Gastrocnemius medialis (tissue), 4 donors: ENCODE data around the gene ZMYND8. TPM values are rescaled to one million over a fixed set of nuclear protein-coding genes. Genes with fewer than 3 reads are reported as not detected.
"Not testable (repeated sequence)": the region's sequence is repeated elsewhere in the genome, so short reads cannot be mapped to it uniquely, and the experiment has no call there.

Source experiments
- ATAC-seq, 2 donors: fragments of 150-250 bp; one replicate each; pipeline ENCODE4 v1.9.1; 2016
- DNase-seq, 2 donors: peaks; one replicate each; pipeline ENCODE4 v3.0.0-alpha.2; 2019
- H3K27ac ChIP-seq, 4 donors: fragments of 200-600 bp; sonication (generic); 1 replicate in 1 of 4; 2 replicates in 3 of 4; pipeline ENCODE4 v1.5.1; 2016 to 2018; ENCODE audit warnings: mild to moderate bottlenecking in 2 of 4, moderate library complexity in 1 of 4
- H3K27me3 ChIP-seq, 3 donors: fragments of 200-600 bp; sonication (generic) in 2 of 3; 1 replicate in 1 of 3; 2 replicates in 2 of 3; pipeline versions ENCODE4 v1.5.1 to v1.6.0; 2016 to 2019; ENCODE audit warnings: mild to moderate bottlenecking in 1 of 3, moderate library complexity in 1 of 3
- H3K36me3 ChIP-seq, 2 donors: fragments of 200-600 bp; sonication (generic) in 1 of 2; one replicate each; pipeline ENCODE4 v1.5.1; 2017 to 2018
- H3K4me1 ChIP-seq, 2 donors: fragments of 200-600 bp; sonication (generic) in 1 of 2; one replicate each; pipeline ENCODE4 v1.5.1; 2016 to 2017; ENCODE audit warnings: mild to moderate bottlenecking in 2 of 2
- H3K4me3 ChIP-seq, 4 donors: fragments of 200-600 bp; sonication (generic) in 3 of 4; 1 replicate in 1 of 4; 2 replicates in 3 of 4; pipeline ENCODE4 v1.5.1; 2016 to 2019; ENCODE audit warnings: mild to moderate bottlenecking in 2 of 4
- H3K9me3 ChIP-seq, 3 donors: fragments of 200-600 bp; sonication (generic) in 2 of 3; 1 replicate in 1 of 3; 2 replicates in 2 of 3; pipeline ENCODE4 v1.5.1; 2016 to 2019
- POLR2A ChIP-seq, 2 donors: fragments of 450-650 bp; IDR thresholded peaks; one replicate each; pipeline ENCODE4 v1.6.1; 2017; ENCODE audit warnings: antibody characterized with exemption in 2 of 2, mild to moderate bottlenecking in 2 of 2, moderate library complexity in 2 of 2
- in situ Hi-C, 4 donors: fragments of 200-750 bp; cut with MboI; loops; one replicate each; pipeline versions ENCODE4 v1.15.0 to v1.8.0; 2017; ENCODE audit warnings: low sequenced_read_pairs in 4 of 4
- intact Hi-C: fragments of 100-400 bp; cut with DNase I; formaldehyde crosslinking; loops from one replicate; pipeline ENCODE4 v1.15.1; 2023; ENCODE audit warnings: low total_unique reads
- total RNA-seq, 4 donors: library from RNA; depleted of rRNA; stranded (reverse); fragments of >200 nt; gene quantifications; one replicate each; pipeline versions ENCODE4 v1.1.0 to v1.2.3, GENCODE V29; 2016
- TF ChIP-seq, protein P1 (sequence below), 5 experiments: fragments of 450-650 bp in 3 of 5; fragments of 200-600 bp in 2 of 5; sonication (generic) in 2 of 5; IDR thresholded peaks in 4 of 5; conservative IDR thresholded peaks in 1 of 5; 1 replicate in 4 of 5; 2 replicates in 1 of 5; pipeline ENCODE4 v1.5.1; 2016 to 2019; ENCODE audit warnings: antibody characterized with exemption in 5 of 5, mild to moderate bottlenecking in 3 of 5, moderate library complexity in 3 of 5

ZMYND8 gene
- total RNA-seq, 4 donors from 2014 or later = 15.1 to 32.2 (median 19.7) TPM

DNA sequence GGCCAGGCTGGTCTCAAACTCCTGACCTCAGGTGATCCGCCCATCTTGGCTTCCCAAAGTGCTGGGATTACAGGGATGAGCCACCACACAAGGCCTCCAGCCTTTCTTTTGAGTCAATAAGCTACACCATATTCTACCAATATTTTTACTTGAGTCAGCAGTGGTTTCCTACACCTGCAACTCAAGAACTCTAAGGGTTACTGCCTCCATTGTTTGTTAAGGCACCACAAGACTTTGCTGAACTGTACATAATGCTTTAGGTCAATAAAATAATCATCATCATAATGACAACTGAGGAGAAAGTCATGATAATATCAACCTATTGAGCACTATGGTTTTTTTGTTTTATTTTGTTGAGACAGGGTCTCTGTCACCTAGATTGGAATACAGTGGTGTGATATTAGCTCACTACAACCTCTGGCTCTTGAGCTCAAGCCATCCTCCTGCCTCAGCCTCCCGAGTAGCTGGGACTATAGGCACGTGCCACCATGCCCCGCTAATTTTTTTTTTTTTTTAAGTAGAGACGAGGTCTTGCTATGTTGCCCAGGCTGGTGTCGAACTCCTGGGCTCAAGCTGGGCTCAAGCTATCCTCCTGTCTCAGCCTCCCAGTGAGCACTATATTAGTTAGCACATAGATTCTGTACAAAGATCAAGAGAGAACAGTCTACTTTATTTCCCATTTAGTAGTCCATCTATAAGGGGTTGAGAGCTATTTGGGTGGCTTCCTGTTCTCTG lies 34.9 kb upstream of the ZMYND8 start:
- no peaks in the 10 kb centered on the region for H3K27me3 ChIP-seq
- TF ChIP-seq, protein P1, sequence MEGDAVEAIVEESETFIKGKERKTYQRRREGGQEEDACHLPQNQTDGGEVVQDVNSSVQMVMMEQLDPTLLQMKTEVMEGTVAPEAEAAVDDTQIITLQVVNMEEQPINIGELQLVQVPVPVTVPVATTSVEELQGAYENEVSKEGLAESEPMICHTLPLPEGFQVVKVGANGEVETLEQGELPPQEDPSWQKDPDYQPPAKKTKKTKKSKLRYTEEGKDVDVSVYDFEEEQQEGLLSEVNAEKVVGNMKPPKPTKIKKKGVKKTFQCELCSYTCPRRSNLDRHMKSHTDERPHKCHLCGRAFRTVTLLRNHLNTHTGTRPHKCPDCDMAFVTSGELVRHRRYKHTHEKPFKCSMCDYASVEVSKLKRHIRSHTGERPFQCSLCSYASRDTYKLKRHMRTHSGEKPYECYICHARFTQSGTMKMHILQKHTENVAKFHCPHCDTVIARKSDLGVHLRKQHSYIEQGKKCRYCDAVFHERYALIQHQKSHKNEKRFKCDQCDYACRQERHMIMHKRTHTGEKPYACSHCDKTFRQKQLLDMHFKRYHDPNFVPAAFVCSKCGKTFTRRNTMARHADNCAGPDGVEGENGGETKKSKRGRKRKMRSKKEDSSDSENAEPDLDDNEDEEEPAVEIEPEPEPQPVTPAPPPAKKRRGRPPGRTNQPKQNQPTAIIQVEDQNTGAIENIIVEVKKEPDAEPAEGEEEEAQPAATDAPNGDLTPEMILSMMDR (IDR thresholded peaks at IDR 0.05 in 4 of 5, conservative IDR thresholded peaks at IDR 0.05 in 1 of 5) = no peak
- no peak for TF ChIP-seq POLR2A (IDR thresholded peaks at IDR 0.05)
- H3K4me1 ChIP-seq = peaks cover 0 to 3% of the 10 kb centered on the region in 2 donors
- H3K36me3 ChIP-seq = no peaks in the 10 kb centered on the region
- in situ Hi-C loops (loop anchor here in 2 of 4 donors (10.0 to 25.0 kb wide), 3 partner anchors 221 to 629 kb away; no protein-coding TSS in a partner anchor), intact Hi-C loops (no loop called here)
- H3K4me3 ChIP-seq = no peak overlapping the region
- DNase-seq (no peak), ATAC-seq (no peak)
- H3K27ac ChIP-seq = peak overlapping the region in 3 of 4 donors; percentile 37 to 77 (median 56)
- no peaks in the 10 kb centered on the region for H3K9me3 ChIP-seq

DNA sequence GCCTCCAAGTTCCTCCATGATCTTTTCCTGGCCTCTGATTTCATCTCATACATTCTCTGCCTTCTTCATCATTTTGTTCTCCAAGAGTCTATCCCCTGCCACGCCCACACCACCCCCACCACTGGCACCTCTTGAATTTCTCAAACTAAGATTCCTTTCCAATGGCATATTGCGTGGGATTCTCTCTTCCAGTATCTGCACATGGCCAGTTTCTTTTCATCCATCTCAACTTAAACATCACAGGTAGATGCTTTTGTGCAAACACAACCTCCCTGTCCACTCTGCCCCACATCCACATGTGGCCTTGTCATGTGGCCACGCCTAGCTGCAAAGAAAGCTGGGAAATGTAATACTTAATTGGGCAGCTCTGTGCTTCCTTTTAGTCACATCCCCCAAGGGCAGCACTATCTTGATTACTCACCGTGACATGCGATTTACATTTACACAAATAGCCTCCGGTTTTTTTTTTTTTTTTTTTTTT lies 33.4 kb upstream of the ZMYND8 start:
- peak overlapping the region in 1 of 4 donors; percentile 10 for H3K27ac ChIP-seq
- H3K4me1 ChIP-seq = peaks cover 0 to 3% of the 10 kb centered on the region in 2 donors
- no peak for ATAC-seq
- intact Hi-C loops = loop anchor here (10.0 kb wide), 1 partner anchor 635 kb away; no protein-coding TSS in a partner anchor
- in situ Hi-C loops = loop anchor here (5.0 to 25.0 kb wide), 8 partner anchors 193 to 635 kb away; no protein-coding TSS in a partner anchor
- DNase-seq = no peak
- H3K9me3 ChIP-seq = no peaks in the 10 kb centered on the region
- no peaks in the 10 kb centered on the region for H3K36me3 ChIP-seq
- TF ChIP-seq, protein P1 (IDR thresholded peaks at IDR 0.05 in 4 of 5, conservative IDR thresholded peaks at IDR 0.05 in 1 of 5) = no peak
- TF ChIP-seq POLR2A (IDR thresholded peaks at IDR 0.05) = no peak
- H3K4me3 ChIP-seq = no peak overlapping the region
- no peaks in the 10 kb centered on the region for H3K27me3 ChIP-seq

DNA sequence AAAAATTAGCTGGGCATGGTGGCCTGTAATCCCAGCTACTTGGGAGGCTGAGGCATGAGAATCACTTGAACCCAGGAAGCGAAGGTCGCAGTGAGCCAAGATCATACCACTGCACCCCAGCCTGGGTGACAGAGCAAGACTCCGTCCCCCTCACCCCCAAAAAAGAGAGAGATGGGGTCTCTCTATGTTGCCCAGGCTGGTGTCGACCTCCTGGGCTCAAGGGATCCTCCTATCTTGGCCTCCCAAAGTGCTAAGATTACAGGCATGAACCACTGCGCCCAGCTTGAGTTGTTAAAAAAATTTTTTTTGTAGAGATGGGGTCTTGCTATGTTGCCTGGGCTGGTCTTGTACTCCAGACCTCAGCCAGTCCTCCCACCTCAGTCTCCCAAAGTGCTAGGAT lies 29.5 kb upstream of the ZMYND8 start:
- intact Hi-C loops = loop anchor here (2.0 to 10.0 kb wide), 3 partner anchors 189 to 631 kb away; no protein-coding TSS in a partner anchor
- not testable (repeated sequence) for H3K4me3 ChIP-seq, H3K27me3 ChIP-seq, ATAC-seq, DNase-seq, H3K36me3 ChIP-seq, H3K9me3 ChIP-seq
- Histone ChIP-seq H3K4me1 (peaks cover 2 to 10% of the 10 kb centered on the region in 2 donors), H3K27ac (peak overlapping the region in 3 of 4 donors; percentile 9 to 71 (median 43))
- in situ Hi-C loops = loop anchor here (5.0 to 25.0 kb wide), 7 partner anchors 189 to 631 kb away; no protein-coding TSS in a partner anchor

DNA sequence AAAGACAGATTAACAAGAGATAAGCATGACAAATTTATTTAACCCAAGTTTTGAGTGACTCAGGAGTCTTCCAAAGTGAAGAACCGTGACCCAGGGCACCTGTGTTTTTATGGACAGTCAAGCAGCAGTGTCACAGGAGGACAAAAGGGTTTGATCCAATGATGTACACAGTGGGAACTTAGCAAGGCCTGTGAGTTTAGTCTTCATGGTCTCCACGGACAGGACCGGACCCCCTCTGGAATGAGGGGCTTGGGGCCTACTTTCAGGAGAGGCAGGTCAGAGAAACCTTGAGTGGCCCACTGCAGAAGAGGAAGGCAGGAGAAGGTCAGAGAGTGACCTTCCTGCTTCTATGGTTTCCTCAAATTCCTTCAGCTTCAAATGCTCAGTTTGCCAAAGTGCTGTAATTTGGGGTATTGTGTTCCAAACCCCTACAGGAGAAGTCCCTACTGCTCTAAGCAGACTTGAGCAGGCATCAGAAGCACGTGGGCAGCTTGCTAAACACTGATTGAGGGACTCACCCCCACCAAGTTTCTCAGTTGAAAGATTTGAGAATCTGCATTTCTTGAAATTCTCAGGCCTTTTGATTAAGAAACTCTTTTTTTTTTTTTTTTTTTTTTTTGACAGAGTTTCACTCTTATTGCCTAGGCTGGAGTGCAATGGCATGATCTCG lies 26.4 kb upstream of the ZMYND8 start:
- no peak overlapping the region for H3K27ac ChIP-seq
- H3K4me3 ChIP-seq = no peak overlapping the region
- DNase-seq = no peak
- H3K36me3 ChIP-seq = no peaks in the 10 kb centered on the region
- no peaks in the 10 kb centered on the region for H3K9me3 ChIP-seq
- peaks cover 2 to 10% of the 10 kb centered on the region in 2 donors for H3K4me1 ChIP-seq
- intact Hi-C loops = loop anchor here (10.0 kb wide), 1 partner anchor 628 kb away; no protein-coding TSS in a partner anchor
- no peaks in the 10 kb centered on the region for H3K27me3 ChIP-seq
- no peak for ATAC-seq
- TF ChIP-seq, protein P1 (IDR thresholded peaks at IDR 0.05 in 4 of 5, conservative IDR thresholded peaks at IDR 0.05 in 1 of 5) = no peak
- TF ChIP-seq POLR2A (IDR thresholded peaks at IDR 0.05) = no peak
- in situ Hi-C loops = loop anchor here (5.0 to 25.0 kb wide), 6 partner anchors 106 to 628 kb away; no protein-coding TSS in a partner anchor
